Keratinocyte (primary cell): ENCODE results near the gene RIT1.

ENCODE experiments used
- EZH2 ChIP-seq: IDR thresholded peaks from one replicate; pipeline ENCODE4 v1.6.1; 2012; ENCODE audit warnings: inconsistent platforms, mild to moderate bottlenecking, low read length, moderate library complexity
- TF ChIP-seq, protein P1 (sequence below), 3 experiments: IDR thresholded peaks in 1 of 3; conservative IDR thresholded peaks in 1 of 3; optimal IDR thresholded peaks in 1 of 3; 2 replicates in 2 of 3; 3 replicates in 1 of 3; pipeline versions ENCODE3 to v1.5.1; 2011; ENCODE audit warnings: low read length in 3 of 3, mild to moderate bottlenecking in 3 of 3, moderate library complexity in 2 of 3, control low read depth in 1 of 3, inconsistent platforms in 1 of 3; ENCODE audit not compliant: insufficient read depth in 2 of 3; ENCODE audit errors: extremely low read depth in 1 of 3

GRCh38 chr1:155947741-155948140, 36.6 kb upstream of the RIT1 start:
- TF ChIP-seq, protein P1, sequence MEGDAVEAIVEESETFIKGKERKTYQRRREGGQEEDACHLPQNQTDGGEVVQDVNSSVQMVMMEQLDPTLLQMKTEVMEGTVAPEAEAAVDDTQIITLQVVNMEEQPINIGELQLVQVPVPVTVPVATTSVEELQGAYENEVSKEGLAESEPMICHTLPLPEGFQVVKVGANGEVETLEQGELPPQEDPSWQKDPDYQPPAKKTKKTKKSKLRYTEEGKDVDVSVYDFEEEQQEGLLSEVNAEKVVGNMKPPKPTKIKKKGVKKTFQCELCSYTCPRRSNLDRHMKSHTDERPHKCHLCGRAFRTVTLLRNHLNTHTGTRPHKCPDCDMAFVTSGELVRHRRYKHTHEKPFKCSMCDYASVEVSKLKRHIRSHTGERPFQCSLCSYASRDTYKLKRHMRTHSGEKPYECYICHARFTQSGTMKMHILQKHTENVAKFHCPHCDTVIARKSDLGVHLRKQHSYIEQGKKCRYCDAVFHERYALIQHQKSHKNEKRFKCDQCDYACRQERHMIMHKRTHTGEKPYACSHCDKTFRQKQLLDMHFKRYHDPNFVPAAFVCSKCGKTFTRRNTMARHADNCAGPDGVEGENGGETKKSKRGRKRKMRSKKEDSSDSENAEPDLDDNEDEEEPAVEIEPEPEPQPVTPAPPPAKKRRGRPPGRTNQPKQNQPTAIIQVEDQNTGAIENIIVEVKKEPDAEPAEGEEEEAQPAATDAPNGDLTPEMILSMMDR (optimal IDR thresholded peaks at IDR 0.05 in 1 of 3, IDR thresholded peaks at IDR 0.05 in 1 of 3, conservative IDR thresholded peaks at IDR 0.05 in 1 of 3; ENCODE audit: extremely low read depth in 1 of 3, insufficient read depth in 2 of 3, low read length in 3 of 3) = no peak
- TF ChIP-seq EZH2 = no peak
